Suprapubic skin (tissue), 4 donors: ENCODE measurements around the gene KHDC3L.

Experiments used
- POLR2A ChIP-seq, 2 donors: fragments of 450-650 bp; IDR thresholded peaks; one replicate each; pipeline ENCODE4 v1.6.1; 2017; ENCODE audit warnings: antibody characterized with exemption in 2 of 2, mild to moderate bottlenecking in 2 of 2, moderate library complexity in 2 of 2
- POLR2AphosphoS5 ChIP-seq, 3 donors: sonication (generic); formaldehyde crosslinking; IDR thresholded peaks; one replicate each; pipeline ENCODE4 v1.6.1; 2017; ENCODE audit warnings: antibody characterized with exemption in 3 of 3
- TF ChIP-seq, protein P1 (sequence below), 2 donors: fragments of 200-600 bp in 1 of 2; fragments of 450-650 bp in 1 of 2; sonication (generic) in 1 of 2; IDR thresholded peaks; one replicate each; pipeline ENCODE4 v1.5.1; 2016 to 2019; ENCODE audit warnings: antibody characterized with exemption in 2 of 2, mild to moderate bottlenecking in 1 of 2, moderate library complexity in 1 of 2

- TF ChIP-seq, protein P1, sequence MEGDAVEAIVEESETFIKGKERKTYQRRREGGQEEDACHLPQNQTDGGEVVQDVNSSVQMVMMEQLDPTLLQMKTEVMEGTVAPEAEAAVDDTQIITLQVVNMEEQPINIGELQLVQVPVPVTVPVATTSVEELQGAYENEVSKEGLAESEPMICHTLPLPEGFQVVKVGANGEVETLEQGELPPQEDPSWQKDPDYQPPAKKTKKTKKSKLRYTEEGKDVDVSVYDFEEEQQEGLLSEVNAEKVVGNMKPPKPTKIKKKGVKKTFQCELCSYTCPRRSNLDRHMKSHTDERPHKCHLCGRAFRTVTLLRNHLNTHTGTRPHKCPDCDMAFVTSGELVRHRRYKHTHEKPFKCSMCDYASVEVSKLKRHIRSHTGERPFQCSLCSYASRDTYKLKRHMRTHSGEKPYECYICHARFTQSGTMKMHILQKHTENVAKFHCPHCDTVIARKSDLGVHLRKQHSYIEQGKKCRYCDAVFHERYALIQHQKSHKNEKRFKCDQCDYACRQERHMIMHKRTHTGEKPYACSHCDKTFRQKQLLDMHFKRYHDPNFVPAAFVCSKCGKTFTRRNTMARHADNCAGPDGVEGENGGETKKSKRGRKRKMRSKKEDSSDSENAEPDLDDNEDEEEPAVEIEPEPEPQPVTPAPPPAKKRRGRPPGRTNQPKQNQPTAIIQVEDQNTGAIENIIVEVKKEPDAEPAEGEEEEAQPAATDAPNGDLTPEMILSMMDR (IDR thresholded peaks at IDR 0.05), result no peak
- TF ChIP-seq POLR2AphosphoS5 (IDR thresholded peaks at IDR 0.05) (no peak), POLR2A (IDR thresholded peaks at IDR 0.05) (no peak)
These were observed 38.2 kb downstream of the KHDC3L start for GRCh38 chr6:73400656-73401055.
